ENCODE results near the gene JPH4.

Gene JPH4

DNA sequence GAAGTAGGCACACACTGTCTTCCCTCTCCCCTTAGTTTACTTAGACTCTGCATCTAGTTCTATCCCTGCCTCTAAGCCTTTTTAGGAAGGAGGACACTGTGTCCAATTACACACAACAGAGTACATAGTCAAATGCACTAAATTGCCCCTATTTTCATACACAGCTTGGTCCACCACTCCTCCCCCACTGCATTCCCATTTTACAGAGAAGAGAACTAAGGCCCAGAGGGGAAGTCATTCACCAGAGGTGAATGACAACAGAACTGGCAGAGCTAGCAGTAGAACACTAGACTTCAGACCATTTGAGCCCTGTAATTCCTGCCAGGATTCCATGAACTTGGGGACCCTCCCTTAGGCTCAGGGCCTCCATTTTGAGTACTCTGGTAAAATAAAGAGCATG lies 1.1 kb upstream of the JPH4 start:
- no peak for DNase-seq (ENCODE audit: low spot score)

GRCh38 chr14:23579311-23579630 lies 681 bp upstream of the JPH4 start:
- DNase-seq (ENCODE audit: low spot score) = no peak

DNA sequence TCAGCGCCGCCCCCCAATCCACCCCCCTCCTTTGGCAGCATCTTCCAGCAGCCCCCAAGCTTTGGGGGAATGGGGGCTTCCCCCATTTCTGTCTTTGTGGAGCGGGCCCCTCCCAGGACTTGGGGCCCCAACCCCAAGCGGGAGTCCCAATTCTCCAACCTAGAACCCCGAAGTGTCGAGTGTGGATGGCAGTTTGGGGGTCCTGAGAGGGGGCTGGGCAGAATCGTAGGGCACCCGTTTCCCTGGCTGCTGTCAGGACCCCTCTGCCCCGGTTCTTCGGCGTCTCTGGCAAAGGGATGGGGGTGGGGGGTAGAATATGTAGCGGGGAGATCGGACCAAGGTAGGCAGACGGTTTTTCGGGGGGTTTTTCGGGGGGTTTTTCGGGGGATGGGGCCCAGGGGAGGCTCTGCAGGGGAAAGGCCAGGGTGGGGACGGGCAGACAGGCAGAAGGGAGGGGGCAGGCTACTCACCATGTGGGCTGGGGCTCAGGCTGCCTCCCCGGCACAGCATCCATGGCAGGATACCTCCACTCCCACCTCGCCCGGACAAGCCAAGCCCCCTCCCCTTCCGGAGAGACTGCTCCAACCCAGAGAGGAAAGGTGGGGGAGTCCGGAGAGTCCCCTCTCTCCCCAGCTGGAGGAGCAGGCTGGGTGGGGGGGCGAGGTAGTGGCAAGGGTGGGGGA lies 739 bp downstream of the JPH4 start:
- no peak for DNase-seq (ENCODE audit: low spot score)

GRCh38 chr14:23577004-23577681 lies 1.4 kb downstream of the JPH4 start:
- DNase-seq (ENCODE audit: low spot score) = peak; percentile 50

DNA sequence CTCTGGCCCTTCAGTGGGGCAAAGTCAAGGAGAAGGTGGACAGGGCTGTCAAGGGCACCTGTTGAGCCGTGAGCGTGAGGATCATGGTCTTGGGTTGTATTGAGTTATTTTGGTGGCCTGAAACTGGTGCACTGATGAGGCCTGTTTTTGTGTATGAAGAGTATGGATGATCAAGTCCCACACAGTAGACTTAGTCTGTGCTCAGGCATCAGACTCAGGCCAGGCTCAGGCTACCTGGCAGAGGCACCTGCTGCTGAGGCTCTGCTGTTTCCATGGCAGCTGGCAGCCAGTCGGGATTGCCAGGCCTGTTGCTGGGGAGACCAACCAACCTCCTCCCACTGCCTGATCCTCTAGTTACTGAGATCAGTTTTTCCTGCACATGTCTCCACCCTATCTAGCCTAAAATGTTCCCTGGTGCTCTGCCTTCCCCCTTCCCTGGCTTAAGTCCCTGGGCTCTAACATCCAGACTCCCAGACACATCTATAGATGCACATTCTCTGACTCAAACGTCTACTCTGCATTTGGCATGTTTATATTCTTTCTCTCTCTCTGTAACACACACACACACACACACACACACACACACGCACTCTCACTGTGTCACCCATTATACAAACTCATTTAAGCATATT lies 5.1 kb downstream of the JPH4 start:
- peak; percentile 80 for DNase-seq (ENCODE audit: low spot score)

DNA sequence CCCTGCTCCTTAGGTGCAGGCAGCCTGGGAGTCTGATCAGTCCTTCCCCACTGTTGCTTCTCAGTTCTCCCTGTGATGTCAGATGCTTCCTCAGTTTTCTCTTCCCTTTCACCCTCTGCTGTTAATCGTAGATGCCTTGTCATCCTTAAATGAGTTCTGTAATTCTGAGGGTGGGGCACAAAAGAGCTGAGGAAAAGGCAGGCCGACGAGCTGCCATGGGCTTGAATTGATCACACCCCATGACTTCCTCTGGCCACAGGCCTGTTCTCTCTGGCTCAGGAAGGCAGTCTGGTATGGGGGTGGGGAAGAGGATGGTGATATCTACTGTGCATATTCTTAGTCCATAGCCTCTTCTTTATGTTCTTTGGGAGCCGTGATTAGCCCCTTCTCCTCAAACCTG lies 5.8 kb downstream of the JPH4 start:
- no peak for DNase-seq (ENCODE audit: low spot score)

DNA sequence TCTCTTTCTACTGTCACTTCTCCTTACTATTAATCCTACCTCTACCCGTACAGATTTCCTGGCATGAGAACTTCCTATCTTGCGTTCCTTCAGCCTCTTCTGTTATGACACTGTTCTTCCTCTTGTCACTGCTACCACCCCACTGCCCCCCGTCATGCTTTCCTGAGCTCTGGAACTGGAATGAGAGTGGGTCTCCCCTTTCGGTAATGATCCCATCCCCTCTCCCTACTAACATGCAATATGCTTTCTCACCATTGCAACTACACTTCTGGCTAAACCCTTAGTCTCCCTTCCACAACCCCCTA lies 6.1 kb downstream of the JPH4 start:
- DNase-seq (ENCODE audit: low spot score) = no peak

- DNase-seq (ENCODE audit: low spot score) = no peak
Observed at GRCh38 chr14:23571701-23572523, 6.7 kb downstream of the JPH4 start.

DNA sequence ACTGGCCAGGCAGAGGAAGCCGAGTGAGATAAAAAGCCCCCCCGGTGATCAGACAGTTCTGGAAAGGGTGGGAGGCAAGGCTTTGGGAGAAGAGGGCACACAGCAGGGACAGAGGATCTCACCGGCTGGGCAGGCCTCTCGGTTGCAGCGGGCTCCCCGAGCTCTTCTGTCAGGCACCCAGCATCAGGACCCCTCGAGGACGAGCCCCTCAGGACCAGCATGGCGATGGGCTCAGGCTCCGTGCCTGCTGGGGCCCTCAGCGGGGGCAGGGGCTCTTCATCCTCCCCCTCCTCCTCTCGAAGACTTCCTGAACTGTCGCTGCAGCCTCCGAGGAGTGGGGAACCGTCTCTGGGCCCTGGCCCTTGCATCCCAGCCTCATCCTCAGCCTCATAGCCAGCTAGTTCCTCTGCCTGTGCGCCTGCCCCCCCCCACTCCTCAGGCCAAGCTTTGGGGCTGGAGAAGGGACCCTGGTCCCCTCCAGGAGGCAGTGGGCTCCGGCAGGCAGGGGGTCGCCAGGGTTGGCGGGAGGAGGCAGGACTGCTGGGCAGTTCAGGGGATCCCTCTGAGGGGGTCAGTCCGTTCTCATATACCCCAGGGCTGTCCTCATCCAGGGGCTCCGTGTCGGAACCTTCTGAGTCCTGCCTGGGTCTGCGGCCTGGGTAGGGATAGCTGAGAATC lies 7.6 kb downstream of the JPH4 start:
- DNase-seq (ENCODE audit: low spot score) = no peak

GRCh38 chr14:23569443-23570151 lies 9.0 kb downstream of the JPH4 start:
- peak; percentile 96 for DNase-seq (ENCODE audit: low spot score)

DNA sequence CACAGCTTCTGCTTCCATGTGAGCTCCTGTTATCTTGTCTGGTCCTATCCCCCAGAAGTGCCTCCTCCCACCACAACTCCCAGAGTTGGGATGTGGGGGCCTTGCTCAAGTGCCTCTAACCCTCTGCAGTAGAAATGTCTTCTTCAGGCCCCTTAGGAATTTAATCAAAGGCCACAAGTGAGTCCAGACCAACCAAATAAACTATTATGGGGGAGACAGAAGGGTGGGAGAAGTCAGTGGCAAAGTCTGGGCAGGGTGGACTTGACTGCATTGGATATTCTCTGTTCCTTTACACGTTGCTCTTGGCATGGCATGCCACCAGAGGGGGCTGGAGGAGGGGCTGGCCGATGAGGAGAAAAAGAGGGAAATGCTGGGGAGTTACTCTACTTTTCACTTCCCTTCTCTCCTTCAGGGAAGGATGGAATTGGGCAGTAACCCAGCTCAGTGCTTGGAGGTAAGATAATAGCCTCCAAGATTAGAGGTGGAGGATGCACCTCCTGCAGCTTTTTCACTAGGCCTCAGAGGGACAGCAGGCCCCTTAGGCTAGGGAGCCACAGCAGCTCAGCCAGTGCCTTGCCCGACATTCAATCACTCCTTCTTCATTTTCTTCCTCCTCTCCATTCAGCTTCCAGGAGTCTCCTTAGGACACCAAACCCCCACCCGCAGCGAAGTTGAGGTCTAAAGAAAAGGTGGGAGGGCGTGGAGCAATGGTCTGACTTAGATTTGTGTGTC lies 9.8 kb downstream of the JPH4 start:
- DNase-seq (ENCODE audit: low spot score) = peak; percentile 52

DNA sequence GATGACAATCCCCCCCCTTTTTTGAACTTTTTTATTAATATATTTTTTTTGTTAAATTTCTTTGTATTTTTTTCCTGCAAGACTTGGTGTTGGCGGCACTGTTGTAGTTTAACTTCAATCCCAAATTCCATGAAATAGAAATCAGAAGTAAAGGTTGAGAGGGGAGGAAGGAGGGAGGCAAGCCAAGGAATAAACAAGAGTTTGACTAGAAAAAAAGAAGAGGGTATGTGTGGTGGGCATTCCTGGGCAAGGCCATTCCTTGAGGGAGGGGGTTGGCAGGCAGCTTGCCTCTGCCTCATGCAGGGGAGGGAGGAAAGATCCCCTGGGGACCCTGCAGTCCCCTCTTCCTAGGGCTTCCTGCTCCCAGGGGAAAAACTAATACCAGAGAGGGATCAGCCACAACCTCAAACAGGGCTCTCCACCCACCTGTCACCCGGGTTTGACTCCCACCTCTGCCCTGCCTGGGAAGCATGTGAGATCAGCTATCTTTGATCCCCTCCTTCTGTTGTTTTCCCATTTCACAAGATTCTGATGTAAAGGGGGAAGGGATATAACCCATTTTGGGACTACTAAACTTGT lies 10.5 kb downstream of the JPH4 start:
- no peak for DNase-seq (ENCODE audit: low spot score)

GRCh38 chr14:23567186-23568020 lies 11.2 kb downstream of the JPH4 start, which contains the start of gene AP1G2:
Gene AP1G2, minus strand, starts transcription at chr14:23567791. Its CDS starts 477 bp downstream, at chr14:23567314.
- peak; percentile 79 for DNase-seq (ENCODE audit: low spot score)

DNA sequence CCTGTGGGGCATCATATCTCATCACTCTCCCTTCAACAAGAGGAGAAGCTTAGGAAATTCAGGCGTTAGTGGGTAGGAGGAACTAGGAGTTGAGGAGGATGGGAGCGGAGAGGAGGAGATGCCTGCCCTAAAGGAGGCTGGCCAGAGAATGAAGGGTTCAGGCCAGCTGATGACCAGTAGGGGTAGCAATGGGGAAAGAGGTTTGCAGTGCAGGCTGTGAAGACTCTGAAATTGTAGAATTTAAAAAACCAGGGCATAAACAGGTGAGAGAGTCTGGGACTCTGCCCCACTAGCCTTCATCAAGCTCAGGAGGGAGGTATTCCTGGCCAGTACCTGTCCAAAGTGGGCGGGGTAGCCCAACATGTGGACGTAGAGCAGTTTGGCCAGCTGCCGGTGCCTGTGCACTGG lies 11.8 kb downstream of the JPH4 start:
- DNase-seq (ENCODE audit: low spot score) = peak; percentile 40

- no peak for DNase-seq (ENCODE audit: low spot score)
Observed at GRCh38 chr14:23566112-23566777, 12.3 kb downstream of the JPH4 start.

GRCh38 chr14:23565626-23566025 lies 13.0 kb downstream of the JPH4 start:
- DNase-seq (ENCODE audit: low spot score) = no peak

- DNase-seq (ENCODE audit: low spot score) = no peak
Observed at GRCh38 chr14:23564876-23565275, 13.7 kb downstream of the JPH4 start.

GRCh38 chr14:23564181-23564812 lies 14.3 kb downstream of the JPH4 start:
- no peak for DNase-seq (ENCODE audit: low spot score)

All from cerebellar cortex (tissue), 1 donor.